Endodermal cell (in vitro differentiated cells): ENCODE measurements around the gene OTP. TPM values are rescaled to one million over a fixed set of nuclear protein-coding genes. Genes with fewer than 3 reads are reported as not detected.

Source experiments
- DNase-seq: peaks from one replicate; pipeline ENCODE4 v3.0.0-alpha.2; 2017
- H3K27ac ChIP-seq: 2 replicates; pipeline ENCODE4 v1.5.1; 2013; ENCODE audit warnings: mild to moderate bottlenecking, low read depth, low read length, moderate library complexity
- H3K27me3 ChIP-seq: 2 replicates; pipeline ENCODE4 v1.6.1; 2013; ENCODE audit warnings: mild to moderate bottlenecking, low read length, moderate library complexity; ENCODE audit not compliant: insufficient read depth, control insufficient read depth, poor library complexity, severe bottlenecking
- H3K36me3 ChIP-seq: 2 replicates; pipeline ENCODE4 v1.7.0; 2013; ENCODE audit warnings: mild to moderate bottlenecking, low read length, moderate library complexity; ENCODE audit not compliant: control insufficient read depth, insufficient read depth
- H3K4me1 ChIP-seq: one replicate; pipeline ENCODE4 v1.7.0; 2013; ENCODE audit warnings: low read length; ENCODE audit not compliant: control insufficient read depth, insufficient read depth
- H3K4me3 ChIP-seq: 2 replicates; pipeline ENCODE4 v1.5.1; 2013; ENCODE audit warnings: mild to moderate bottlenecking, low read length, moderate library complexity
- H3K9ac ChIP-seq: 2 replicates; pipeline ENCODE4 v1.6.1; 2013; ENCODE audit warnings: mild to moderate bottlenecking, low read length, moderate library complexity; ENCODE audit not compliant: poor library complexity, severe bottlenecking; ENCODE audit errors: extremely low read depth
- H3K9me3 ChIP-seq: 2 replicates; pipeline ENCODE4 v1.6.1; 2013; ENCODE audit warnings: mild to moderate bottlenecking, low read length, moderate library complexity; ENCODE audit not compliant: control insufficient read depth
- H3K27ac Mint-ChIP-seq: 2 replicates; pipeline ENCODE4 v1.8.0; 2020; ENCODE audit warnings: mixed read lengths
- H3K27me3 Mint-ChIP-seq: 2 replicates; pipeline ENCODE4 v1.8.0; 2021; ENCODE audit warnings: mild to moderate bottlenecking, mixed read lengths; ENCODE audit not compliant: insufficient read depth
- H3K36me3 Mint-ChIP-seq: 2 replicates; pipeline ENCODE4 v1.8.0; 2020; ENCODE audit warnings: low read depth, mixed read lengths
- H3K4me1 Mint-ChIP-seq: 2 replicates; pipeline ENCODE4 v1.8.0; 2020; ENCODE audit warnings: mixed read lengths
- H3K4me3 Mint-ChIP-seq: 2 replicates; pipeline ENCODE4 v1.8.0; 2020; ENCODE audit warnings: mild to moderate bottlenecking, moderate library complexity, mixed read lengths
- H3K9me3 Mint-ChIP-seq: 2 replicates; pipeline ENCODE4 v1.8.0; 2020; ENCODE audit warnings: mild to moderate bottlenecking, mixed read lengths
- WGBS, 2 experiments: methylation state at CpG; one replicate each; pipeline versions ENCODE4 v1.1.5 to v1.1.7; 2013; ENCODE audit warnings: missing lambda C conversion rate in 2 of 2, mixed read lengths in 1 of 2; ENCODE audit not compliant: insufficient coverage in 1 of 2, insufficient read length in 1 of 2; 5-methylcytosine and 5-hydroxymethylcytosine counted together
- total RNA-seq, 2 donors: library from RNA; stranded (reverse); fragmentation: NEBNext Ultra II Directional in 1 of 2; extraction: Animal tissue kit (Norgen Biotek cat#: 25700) in 1 of 2; gene quantifications; 2 replicates in 1 of 2; 3 replicates in 1 of 2; pipeline ENCODE4 v1.2.1, GENCODE V29; 2021
- TF ChIP-seq, protein P1 (sequence below): fragments of 200-600 bp; sonication (generic); conservative IDR thresholded peaks from 2 replicates; pipeline ENCODE4 v1.5.0; 2021; ENCODE audit warnings: antibody characterized with exemption, mild to moderate bottlenecking

The OTP gene
- total RNA-seq, 2 donors from 2014 or later: not detected

- Histone ChIP-seq H3K27ac (no peak overlapping the region), H3K9ac (no peak overlapping the region), H3K4me1 (no peaks in the 10 kb centered on the region), H3K27me3 (peaks cover 28% of the 10 kb centered on the region), H3K4me3 (no peak overlapping the region), H3K9me3 (no peaks in the 10 kb centered on the region), H3K36me3 (no peaks in the 10 kb centered on the region)
- TF ChIP-seq, protein P1, sequence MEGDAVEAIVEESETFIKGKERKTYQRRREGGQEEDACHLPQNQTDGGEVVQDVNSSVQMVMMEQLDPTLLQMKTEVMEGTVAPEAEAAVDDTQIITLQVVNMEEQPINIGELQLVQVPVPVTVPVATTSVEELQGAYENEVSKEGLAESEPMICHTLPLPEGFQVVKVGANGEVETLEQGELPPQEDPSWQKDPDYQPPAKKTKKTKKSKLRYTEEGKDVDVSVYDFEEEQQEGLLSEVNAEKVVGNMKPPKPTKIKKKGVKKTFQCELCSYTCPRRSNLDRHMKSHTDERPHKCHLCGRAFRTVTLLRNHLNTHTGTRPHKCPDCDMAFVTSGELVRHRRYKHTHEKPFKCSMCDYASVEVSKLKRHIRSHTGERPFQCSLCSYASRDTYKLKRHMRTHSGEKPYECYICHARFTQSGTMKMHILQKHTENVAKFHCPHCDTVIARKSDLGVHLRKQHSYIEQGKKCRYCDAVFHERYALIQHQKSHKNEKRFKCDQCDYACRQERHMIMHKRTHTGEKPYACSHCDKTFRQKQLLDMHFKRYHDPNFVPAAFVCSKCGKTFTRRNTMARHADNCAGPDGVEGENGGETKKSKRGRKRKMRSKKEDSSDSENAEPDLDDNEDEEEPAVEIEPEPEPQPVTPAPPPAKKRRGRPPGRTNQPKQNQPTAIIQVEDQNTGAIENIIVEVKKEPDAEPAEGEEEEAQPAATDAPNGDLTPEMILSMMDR: no peak
- H3K27ac Mint-ChIP-seq: no peak overlapping the region
- no peaks in the 10 kb centered on the region for H3K36me3 Mint-ChIP-seq
- DNase-seq: no peak
- 83 to 87% methylated on average over 1 of the region's 1 CpG for WGBS, 2 experiments
- H3K27me3 Mint-ChIP-seq: peaks cover 36% of the 10 kb centered on the region
- H3K4me1 Mint-ChIP-seq: no peaks in the 10 kb centered on the region
- no peaks in the 10 kb centered on the region for H3K9me3 Mint-ChIP-seq
- no peak overlapping the region for H3K4me3 Mint-ChIP-seq
These were observed 31.2 kb upstream of the OTP start for GRCh38 chr5:77669677-77670076.

DNA sequence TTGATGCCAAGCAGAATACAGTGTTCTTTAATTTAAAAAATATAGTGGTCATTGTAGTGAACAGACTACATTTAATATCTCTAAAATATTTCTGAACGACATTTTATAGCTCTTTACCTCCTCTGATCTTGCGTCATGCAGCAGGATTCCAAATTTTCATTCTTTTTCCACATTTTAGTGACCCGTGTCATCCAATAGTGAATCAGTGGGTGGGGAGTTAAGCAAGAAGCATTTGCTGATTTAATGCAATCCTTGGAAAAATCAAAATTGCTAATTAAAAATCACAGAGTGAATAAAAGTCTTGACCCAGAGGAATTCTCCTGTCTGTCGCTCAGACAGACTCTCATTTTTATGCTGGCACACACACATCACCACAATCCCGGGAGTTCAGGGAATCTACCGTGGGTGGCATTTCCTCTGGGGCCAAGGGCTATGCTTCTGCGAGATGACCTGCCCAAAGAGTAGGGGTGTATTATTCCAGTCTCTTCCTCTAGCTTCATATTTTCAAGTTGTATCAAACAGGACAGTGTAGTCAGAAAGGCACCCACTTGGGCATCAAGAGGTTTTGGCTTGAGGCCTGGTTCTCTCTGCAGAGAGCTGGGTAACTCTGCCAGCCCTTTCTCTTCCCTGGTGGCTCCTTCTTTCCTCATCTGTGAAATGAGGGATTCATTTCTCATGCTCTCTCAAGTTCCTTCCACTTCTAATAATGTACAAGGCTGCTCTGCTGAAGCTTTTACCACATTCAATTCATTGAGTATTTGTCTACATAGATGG lies 24.8 kb upstream of the OTP start:
- TF ChIP-seq, protein P1: no peak
- Mint-ChIP-seq H3K27me3 (peaks cover 42% of the 10 kb centered on the region), H3K36me3 (no peaks in the 10 kb centered on the region), H3K4me3 (no peak overlapping the region), H3K9me3 (no peaks in the 10 kb centered on the region), H3K4me1 (peaks cover 2% of the 10 kb centered on the region), H3K27ac (no peak overlapping the region)
- Histone ChIP-seq H3K27ac (no peak overlapping the region), H3K4me3 (no peak overlapping the region), H3K4me1 (no peaks in the 10 kb centered on the region), H3K27me3 (peaks cover 53% of the 10 kb centered on the region), H3K9me3 (no peaks in the 10 kb centered on the region), H3K9ac (no peak overlapping the region), H3K36me3 (no peaks in the 10 kb centered on the region)
- 89 to 91% methylated on average over 4 to 7 of the region's 7 CpGs for WGBS, 2 experiments
- DNase-seq: no peak

- H3K4me1 ChIP-seq: no peaks in the 10 kb centered on the region
- no peaks in the 10 kb centered on the region for H3K36me3 ChIP-seq
- TF ChIP-seq, protein P1: no peak
- H3K27ac ChIP-seq: no peak overlapping the region
- H3K9me3 ChIP-seq: no peaks in the 10 kb centered on the region
- no peak overlapping the region for H3K4me3 Mint-ChIP-seq
- H3K27me3 Mint-ChIP-seq: peaks cover 47% of the 10 kb centered on the region
- no peak overlapping the region for H3K4me3 ChIP-seq
- H3K27ac Mint-ChIP-seq: no peak overlapping the region
- no peaks in the 10 kb centered on the region for H3K9me3 Mint-ChIP-seq
- H3K4me1 Mint-ChIP-seq: peaks cover 2% of the 10 kb centered on the region
- peaks cover 57% of the 10 kb centered on the region for H3K27me3 ChIP-seq
- H3K36me3 Mint-ChIP-seq: no peaks in the 10 kb centered on the region
- DNase-seq: no peak
- no peak overlapping the region for H3K9ac ChIP-seq
These were observed 24.1 kb upstream of the OTP start for GRCh38 chr5:77662635-77663034.
